Measurements from ENCODE around the gene CHST2.

- TF ChIP-seq EZH2 (IDR thresholded peaks at IDR 0.05; ENCODE audit: insufficient read depth, poor library complexity, severe bottlenecking): no peak
- TF ChIP-seq EZH2phosphoT487 (IDR thresholded peaks at IDR 0.05; ENCODE audit: insufficient read depth, low read depth): no peak
Measured at GRCh38 chr3:143118630-143119008, 952 bp upstream of the CHST2 start.
